Neuronal stem cell (in vitro differentiated cells): ENCODE results near the gene RCOR2.

Experiments
- DNase-seq: peaks from one replicate; pipeline ENCODE4 v3.0.0-alpha.2; 2013; ENCODE audit warnings: low spot score
- H2AFZ ChIP-seq: one replicate; pipeline ENCODE4 v1.6.1; 2013; ENCODE audit warnings: mild to moderate bottlenecking, low read length, inconsistent platforms
- H2AK5ac ChIP-seq: 2 replicates; pipeline ENCODE4 v1.6.1; 2013; ENCODE audit warnings: low read depth, mild to moderate bottlenecking, inconsistent platforms, low read length, moderate library complexity, mixed read lengths
- H2BK120ac ChIP-seq: 2 replicates; pipeline ENCODE4 v1.6.1; 2013; ENCODE audit warnings: low read depth, mild to moderate bottlenecking, inconsistent platforms, low read length, moderate library complexity, mixed read lengths
- H2BK12ac ChIP-seq: one replicate; pipeline ENCODE4 v1.6.1; 2013; ENCODE audit warnings: low read length, inconsistent platforms
- H2BK15ac ChIP-seq: 2 replicates; pipeline ENCODE4 v1.6.1; 2013; ENCODE audit warnings: mild to moderate bottlenecking, low read length, inconsistent platforms, mixed read lengths
- H2BK5ac ChIP-seq: one replicate; pipeline ENCODE4 v1.6.1; 2013; ENCODE audit warnings: inconsistent platforms, mild to moderate bottlenecking, low read length, moderate library complexity
- H3K14ac ChIP-seq: one replicate; pipeline ENCODE4 v1.6.1; 2013; ENCODE audit warnings: low read length, inconsistent platforms
- H3K18ac ChIP-seq: 2 replicates; pipeline ENCODE4 v1.6.1; 2013; ENCODE audit warnings: low read length, inconsistent platforms
- H3K23ac ChIP-seq: 2 replicates; pipeline ENCODE4 v1.6.1; 2013; ENCODE audit warnings: low read depth, mild to moderate bottlenecking, mixed read lengths, low read length, inconsistent platforms; ENCODE audit not compliant: poor library complexity
- H3K27ac ChIP-seq: replicated peaks from 3 replicates; pipeline ENCODE4 v1.5.1; 2013; ENCODE audit warnings: low read length, inconsistent platforms
- H3K27me3 ChIP-seq, 3 experiments: 2 replicates each; pipeline ENCODE4 v1.6.1; 2013; ENCODE audit warnings: low read length in 3 of 3, mild to moderate bottlenecking in 2 of 3, inconsistent platforms in 1 of 3, low read depth in 1 of 3, mixed read lengths in 1 of 3, moderate library complexity in 1 of 3; ENCODE audit not compliant: control insufficient read depth in 3 of 3, insufficient read depth in 3 of 3
- H3K36me3 ChIP-seq, 2 donors: replicated peaks in 1 of 2; 2 replicates each; pipeline ENCODE4 v1.6.1; 2013; ENCODE audit warnings: low read length in 2 of 2; ENCODE audit not compliant: control insufficient read depth in 2 of 2, insufficient read depth in 2 of 2
- H3K4ac ChIP-seq: 2 replicates; pipeline ENCODE4 v1.6.1; 2013; ENCODE audit warnings: inconsistent platforms, mild to moderate bottlenecking, low read length, moderate library complexity
- H3K4me1 ChIP-seq, 2 donors: 1 replicate in 1 of 2; 2 replicates in 1 of 2; pipeline ENCODE4 v1.6.1; 2013; ENCODE audit warnings: low read length in 2 of 2, low read depth in 1 of 2; ENCODE audit not compliant: control insufficient read depth in 2 of 2, insufficient read depth in 1 of 2
- H3K4me2 ChIP-seq: one replicate; pipeline ENCODE4 v1.6.1; 2013; ENCODE audit warnings: mild to moderate bottlenecking, low read length, inconsistent platforms; ENCODE audit not compliant: insufficient read depth, poor library complexity, severe bottlenecking
- H3K4me3 ChIP-seq, 2 donors: 2 replicates each; pipeline ENCODE4 v1.5.1; 2013; ENCODE audit warnings: low read length in 2 of 2, mild to moderate bottlenecking in 2 of 2, inconsistent platforms in 1 of 2, moderate library complexity in 1 of 2
- H3K79me1 ChIP-seq: one replicate; pipeline ENCODE4 v1.6.1; 2013; ENCODE audit warnings: low read depth, mild to moderate bottlenecking, inconsistent platforms, low read length, moderate library complexity
- H3K9ac ChIP-seq: one replicate; pipeline ENCODE4 v1.6.1; 2013; ENCODE audit warnings: mild to moderate bottlenecking, low read depth, low read length, inconsistent platforms; ENCODE audit not compliant: poor library complexity
- H3K9me3 ChIP-seq, 2 donors: replicated peaks in 1 of 2; 2 replicates each; pipeline versions ENCODE3 to v1.6.1; 2013; ENCODE audit warnings: low read length in 2 of 2, mild to moderate bottlenecking in 2 of 2, inconsistent platforms in 1 of 2, low read depth in 1 of 2, mixed read lengths in 1 of 2, moderate library complexity in 1 of 2; ENCODE audit not compliant: control insufficient read depth in 2 of 2, insufficient read depth in 1 of 2
- H4K8ac ChIP-seq: one replicate; pipeline ENCODE4 v1.6.1; 2013; ENCODE audit warnings: low read depth, mild to moderate bottlenecking, inconsistent platforms, low read length, moderate library complexity
- H4K91ac ChIP-seq: one replicate; pipeline ENCODE4 v1.6.1; 2013; ENCODE audit warnings: low read length, low read depth, mild to moderate bottlenecking, inconsistent platforms; ENCODE audit not compliant: poor library complexity
- WGBS, 2 donors: extraction: QIAGEN DNeasy Blood & Tissue Kit; methylation state at CpG; one replicate each; pipeline ENCODE4 v1.1.7; 2013; ENCODE audit warnings: missing lambda C conversion rate in 2 of 2, mixed read lengths in 1 of 2; ENCODE audit not compliant: insufficient read length in 2 of 2, insufficient replicate concordance in 1 of 2; ENCODE audit errors: extremely low coverage in 2 of 2; 5-methylcytosine and 5-hydroxymethylcytosine counted together

The RCOR2 gene

GRCh38 chr11:63874511-63874910 is 42.5 kb downstream of the RCOR2 start:
- Histone ChIP-seq H3K4me3 (no peak overlapping the region), H3K4ac (no peak overlapping the region), H3K9ac (no peak overlapping the region), H2BK15ac (no peak overlapping the region), H3K14ac (no peak overlapping the region), H2BK120ac (no peak overlapping the region), H3K27ac (no peak overlapping the region), H2BK12ac (no peak overlapping the region), H3K23ac (no peak overlapping the region), H3K79me1 (peaks cover 3% of the 10 kb centered on the region), H3K36me3 (peaks cover 2 to 4% of the 10 kb centered on the region in 2 donors), H3K18ac (no peak overlapping the region), H3K4me1 (peaks cover 6 to 13% of the 10 kb centered on the region in 2 donors), H3K9me3 (peaks cover 0 to 2% of the 10 kb centered on the region in 2 donors), H2AK5ac (no peak overlapping the region), H4K91ac (no peak overlapping the region), H2BK5ac (no peak overlapping the region), H4K8ac (no peak overlapping the region), H2AFZ (no peak overlapping the region), H3K4me2 (no peak overlapping the region), H3K27me3 (no peaks in the 10 kb centered on the region)
- WGBS, 2 donors = no CpG with 5 or more reads among the region's 6 CpGs
- no peak for DNase-seq

- Histone ChIP-seq H3K9ac (no peak overlapping the region), H3K4me3 (no peak overlapping the region), H3K4me2 (no peak overlapping the region), H2BK15ac (no peak overlapping the region), H2BK120ac (no peak overlapping the region), H2BK12ac (no peak overlapping the region), H2BK5ac (no peak overlapping the region), H3K4ac (no peak overlapping the region), H3K36me3 (peaks cover 4 to 5% of the 10 kb centered on the region in 2 donors), H3K27ac (no peak overlapping the region), H3K9me3 (peaks cover 0 to 2% of the 10 kb centered on the region in 2 donors), H3K23ac (no peak overlapping the region), H4K8ac (no peak overlapping the region), H3K18ac (no peak overlapping the region), H3K79me1 (peaks cover 6% of the 10 kb centered on the region), H3K14ac (no peak overlapping the region), H2AK5ac (no peak overlapping the region), H3K4me1 (peaks cover 6 to 10% of the 10 kb centered on the region in 2 donors), H2AFZ (no peak overlapping the region), H3K27me3 (no peaks in the 10 kb centered on the region), H4K91ac (no peak overlapping the region)
- WGBS, 2 donors = no CpG with 5 or more reads among the region's 5 CpGs
- DNase-seq = no peak
These were observed 43.7 kb downstream of the RCOR2 start for GRCh38 chr11:63873311-63873710.

DNA sequence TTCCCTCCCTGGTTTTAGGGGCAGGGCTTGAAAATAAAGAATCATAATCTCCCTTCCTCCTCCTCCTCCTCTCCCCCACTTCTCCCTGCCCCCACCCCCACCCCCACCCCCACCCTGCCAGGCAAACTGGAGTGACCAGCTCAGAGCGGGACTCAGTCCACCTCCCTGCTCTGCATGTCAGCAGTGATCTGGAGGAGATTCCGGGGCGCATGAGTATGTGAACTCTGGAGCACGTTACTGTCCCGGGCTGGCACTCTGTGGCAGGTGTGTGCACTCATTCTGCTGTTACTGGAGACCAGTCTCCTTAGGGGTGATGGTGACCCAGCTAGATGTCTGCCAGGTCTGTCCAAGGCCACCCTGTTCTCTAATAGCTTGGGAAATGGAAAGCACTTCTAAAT is 44.2 kb downstream of the RCOR2 start:
- Histone ChIP-seq H2BK5ac (no peak overlapping the region), H2BK12ac (no peak overlapping the region), H3K79me1 (peaks cover 7% of the 10 kb centered on the region), H2BK15ac (no peak overlapping the region), H3K27ac (no peak overlapping the region), H3K36me3 (peaks cover 4 to 8% of the 10 kb centered on the region in 2 donors), H3K18ac (no peak overlapping the region), H3K14ac (no peak overlapping the region), H4K8ac (no peak overlapping the region), H3K4me2 (no peak overlapping the region), H2AK5ac (no peak overlapping the region), H3K4me3 (no peak overlapping the region), H3K9ac (no peak overlapping the region), H2AFZ (no peak overlapping the region), H3K4me1 (peaks cover 6 to 8% of the 10 kb centered on the region in 2 donors), H2BK120ac (no peak overlapping the region), H3K4ac (no peak overlapping the region), H3K9me3 (peaks cover 0 to under 1% of the 10 kb centered on the region in 2 donors), H3K23ac (no peak overlapping the region), H3K27me3 (no peaks in the 10 kb centered on the region), H4K91ac (no peak overlapping the region)
- no CpG with 5 or more reads among the region's 5 CpGs for WGBS, 2 donors
- no peak for DNase-seq

GRCh38 chr11:63871962-63872799 is 44.8 kb downstream of the RCOR2 start:
- H3K36me3 ChIP-seq = peaks cover 4 to 12% of the 10 kb centered on the region in 2 donors
- H3K27ac ChIP-seq = no peak overlapping the region
- H3K4me3 ChIP-seq = no peak overlapping the region
- no peak overlapping the region for H3K18ac ChIP-seq
- H3K4me1 ChIP-seq = peaks cover 6 to 7% of the 10 kb centered on the region in 2 donors
- no peak overlapping the region for H2AFZ ChIP-seq
- H2AK5ac ChIP-seq = no peak overlapping the region
- DNase-seq = no peak
- H3K27me3 ChIP-seq = no peaks in the 10 kb centered on the region
- H2BK15ac ChIP-seq = no peak overlapping the region
- no peak overlapping the region for H3K4me2 ChIP-seq
- H3K9me3 ChIP-seq = no peaks in the 10 kb centered on the region
- H2BK5ac ChIP-seq = no peak overlapping the region
- no peak overlapping the region for H3K23ac ChIP-seq
- H3K9ac ChIP-seq = peak overlapping the region; percentile 1
- H2BK12ac ChIP-seq = no peak overlapping the region
- peaks cover 7% of the 10 kb centered on the region for H3K79me1 ChIP-seq
- WGBS, 2 donors = no CpG with 5 or more reads among the region's 11 CpGs
- no peak overlapping the region for H4K8ac ChIP-seq
- H2BK120ac ChIP-seq = no peak overlapping the region
- no peak overlapping the region for H3K14ac ChIP-seq
- no peak overlapping the region for H4K91ac ChIP-seq
- H3K4ac ChIP-seq = no peak overlapping the region
